CD4-positive, alpha-beta T cell (primary cell): ENCODE results near the gene GNG2. TPM values are rescaled to one million over a fixed set of nuclear protein-coding genes. Genes with fewer than 3 reads are reported as not detected.
A peak's percentile ranks its signal among the peaks of the same experiment; 100 is the strongest.

ENCODE experiments used
- ATAC-seq: fragments of 200-7000 bp; cut with Tn5 transposase; one replicate; pipeline ENCODE4 v1.10.0; 2022; ENCODE audit warnings: mild to moderate bottlenecking; ENCODE audit not compliant: poor library complexity
- CTCF ChIA-PET: fragments of 350-600 bp; sonication (Branson Sonifier 250); formaldehyde crosslinking; loops from one replicate; lab custom pipeline; 2021; ENCODE audit warnings: antibody characterized with exemption, inconsistent platforms; lab: Charles Lee
- POLR2A ChIA-PET: fragments of 350-600 bp; sonication (Branson Sonifier 250); formaldehyde crosslinking; loops from one replicate; lab custom pipeline; 2021; ENCODE audit warnings: antibody characterized with exemption, inconsistent platforms; lab: Charles Lee
- DNase-seq, 14 experiments: peaks; one replicate each; pipeline ENCODE4 v3.0.0-alpha.2; 2013 to 2020; ENCODE audit warnings: mixed read lengths in 2 of 14
- H3K27ac ChIP-seq, 2 donors: one replicate each; pipeline versions ENCODE4 v1.5.1 to v1.7.0; 2013; ENCODE audit warnings: low read length in 2 of 2, low read depth in 1 of 2, mild to moderate bottlenecking in 1 of 2
- H3K27me3 ChIP-seq, 2 experiments: 1 replicate in 1 of 2; 2 replicates in 1 of 2; pipeline versions ENCODE4 v1.6.1 to v1.7.0; 2013; ENCODE audit warnings: low read length in 2 of 2, control low read depth in 1 of 2, mild to moderate bottlenecking in 1 of 2, moderate library complexity in 1 of 2; ENCODE audit not compliant: insufficient read depth in 2 of 2, control insufficient read depth in 1 of 2
- H3K36me3 ChIP-seq: one replicate; pipeline ENCODE4 v1.6.1; 2013; ENCODE audit warnings: low read length, control low read depth; ENCODE audit not compliant: insufficient read depth
- H3K4me1 ChIP-seq: one replicate; pipeline ENCODE4 v1.6.1; 2013; ENCODE audit warnings: low read length, control low read depth; ENCODE audit not compliant: insufficient read depth
- H3K4me3 ChIP-seq: one replicate; pipeline ENCODE4 v1.5.1; 2013; ENCODE audit warnings: mild to moderate bottlenecking, low read length, moderate library complexity
- H3K9me3 ChIP-seq, 2 experiments: 1 replicate in 1 of 2; 2 replicates in 1 of 2; pipeline versions ENCODE4 v1.6.1 to v1.7.0; 2013; ENCODE audit warnings: low read length in 2 of 2, mild to moderate bottlenecking in 2 of 2, control low read depth in 1 of 2, moderate library complexity in 1 of 2; ENCODE audit not compliant: control insufficient read depth in 1 of 2, insufficient read depth in 1 of 2
- H3K27ac Mint-ChIP-seq: one replicate; pipeline ENCODE4 v1.8.0; 2020; ENCODE audit warnings: mixed read lengths
- H3K27me3 Mint-ChIP-seq: one replicate; pipeline ENCODE4 v1.8.0; 2021; ENCODE audit warnings: mixed read lengths
- H3K36me3 Mint-ChIP-seq: one replicate; pipeline ENCODE4 v1.8.0; 2021; ENCODE audit warnings: low read depth, mixed read lengths
- H3K4me1 Mint-ChIP-seq: one replicate; pipeline ENCODE4 v1.8.0; 2021; ENCODE audit warnings: low read depth, mixed read lengths
- H3K4me3 Mint-ChIP-seq: one replicate; pipeline ENCODE4 v1.8.0; 2020; ENCODE audit warnings: mild to moderate bottlenecking, mixed read lengths
- H3K9me3 Mint-ChIP-seq: one replicate; pipeline ENCODE4 v1.8.0; 2020; ENCODE audit warnings: mixed read lengths
- intact Hi-C, 2 experiments: fragments of 100-400 bp; cut with DNase I in 1 of 2; cut with micrococcal nuclease in 1 of 2; formaldehyde crosslinking; loops; one replicate each; pipeline versions ENCODE4 v1.15.1 to v1.9.0; 2023 to 2025; cut with DNase I, micrococcal nuclease
- total RNA-seq, 174 experiments: library from RNA in 2 of 174; stranded (reverse) in 2 of 174; gene quantifications; one replicate each; pipeline ENCODE4 v1.2.3 and lab custom pipeline; 2021 to 2026
- TF ChIP-seq, protein P1 (sequence below): fragments of 200-600 bp; IDR thresholded peaks from one replicate; pipeline ENCODE4 v1.8.0; 2022; ENCODE audit warnings: antibody characterized with exemption, mild to moderate bottlenecking

Gene GNG2
- total RNA-seq, 2 experiments from 2014 or later = 138 to 139 TPM

GRCh38 chr14:51939226-51939625 lies 78.8 kb downstream of the GNG2 start:
- Mint-ChIP-seq H3K27me3 (no peaks in the 10 kb centered on the region), H3K4me1 (peaks cover 67% of the 10 kb centered on the region), H3K9me3 (peaks cover 2% of the 10 kb centered on the region), H3K36me3 (peaks cover 65% of the 10 kb centered on the region), H3K4me3 (no peak overlapping the region), H3K27ac (peak overlapping the region; percentile 50)
- ChIA-PET POLR2A (interaction anchor here (0.9 kb wide), 1 partner anchor 79 kb away, joined by 3 read pairs; the partner anchor contains the start of gene GNG2), CTCF (interaction anchor here (0.9 kb wide), 1 partner anchor 15 kb away, joined by 3 read pairs; no protein-coding TSS in a partner anchor)
- TF ChIP-seq, protein P1, sequence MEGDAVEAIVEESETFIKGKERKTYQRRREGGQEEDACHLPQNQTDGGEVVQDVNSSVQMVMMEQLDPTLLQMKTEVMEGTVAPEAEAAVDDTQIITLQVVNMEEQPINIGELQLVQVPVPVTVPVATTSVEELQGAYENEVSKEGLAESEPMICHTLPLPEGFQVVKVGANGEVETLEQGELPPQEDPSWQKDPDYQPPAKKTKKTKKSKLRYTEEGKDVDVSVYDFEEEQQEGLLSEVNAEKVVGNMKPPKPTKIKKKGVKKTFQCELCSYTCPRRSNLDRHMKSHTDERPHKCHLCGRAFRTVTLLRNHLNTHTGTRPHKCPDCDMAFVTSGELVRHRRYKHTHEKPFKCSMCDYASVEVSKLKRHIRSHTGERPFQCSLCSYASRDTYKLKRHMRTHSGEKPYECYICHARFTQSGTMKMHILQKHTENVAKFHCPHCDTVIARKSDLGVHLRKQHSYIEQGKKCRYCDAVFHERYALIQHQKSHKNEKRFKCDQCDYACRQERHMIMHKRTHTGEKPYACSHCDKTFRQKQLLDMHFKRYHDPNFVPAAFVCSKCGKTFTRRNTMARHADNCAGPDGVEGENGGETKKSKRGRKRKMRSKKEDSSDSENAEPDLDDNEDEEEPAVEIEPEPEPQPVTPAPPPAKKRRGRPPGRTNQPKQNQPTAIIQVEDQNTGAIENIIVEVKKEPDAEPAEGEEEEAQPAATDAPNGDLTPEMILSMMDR = no peak
- H3K36me3 ChIP-seq = peaks cover 25% of the 10 kb centered on the region
- H3K27ac ChIP-seq = no peak overlapping the region
- ATAC-seq (no peak), DNase-seq (no peak)
- H3K4me3 ChIP-seq = no peak overlapping the region
- intact Hi-C loops = no loop called here
- no peaks in the 10 kb centered on the region for H3K4me1 ChIP-seq
- no peaks in the 10 kb centered on the region for H3K9me3 ChIP-seq
- H3K27me3 ChIP-seq = no peaks in the 10 kb centered on the region

GRCh38 chr14:51939755-51940301 lies 79.4 kb downstream of the GNG2 start:
- no peak for ATAC-seq
- peaks cover 66% of the 10 kb centered on the region for H3K36me3 Mint-ChIP-seq
- no peaks in the 10 kb centered on the region for H3K27me3 Mint-ChIP-seq
- DNase-seq = no peak
- CTCF ChIA-PET = interaction anchor here (0.9 kb wide), 1 partner anchor 16 kb away, joined by 3 read pairs; no protein-coding TSS in a partner anchor
- H3K27ac ChIP-seq = no peak overlapping the region
- peaks cover 28% of the 10 kb centered on the region for H3K36me3 ChIP-seq
- POLR2A ChIA-PET = no interaction called here
- H3K4me1 Mint-ChIP-seq = peaks cover 62% of the 10 kb centered on the region
- no peak overlapping the region for H3K4me3 ChIP-seq
- TF ChIP-seq, protein P1 = no peak
- peaks cover 3% of the 10 kb centered on the region for H3K9me3 Mint-ChIP-seq
- intact Hi-C loops = no loop called here
- no peaks in the 10 kb centered on the region for H3K4me1 ChIP-seq
- no peak overlapping the region for H3K4me3 Mint-ChIP-seq
- no peaks in the 10 kb centered on the region for H3K27me3 ChIP-seq
- H3K9me3 ChIP-seq = no peaks in the 10 kb centered on the region
- peak overlapping the region; percentile 50 for H3K27ac Mint-ChIP-seq

DNA sequence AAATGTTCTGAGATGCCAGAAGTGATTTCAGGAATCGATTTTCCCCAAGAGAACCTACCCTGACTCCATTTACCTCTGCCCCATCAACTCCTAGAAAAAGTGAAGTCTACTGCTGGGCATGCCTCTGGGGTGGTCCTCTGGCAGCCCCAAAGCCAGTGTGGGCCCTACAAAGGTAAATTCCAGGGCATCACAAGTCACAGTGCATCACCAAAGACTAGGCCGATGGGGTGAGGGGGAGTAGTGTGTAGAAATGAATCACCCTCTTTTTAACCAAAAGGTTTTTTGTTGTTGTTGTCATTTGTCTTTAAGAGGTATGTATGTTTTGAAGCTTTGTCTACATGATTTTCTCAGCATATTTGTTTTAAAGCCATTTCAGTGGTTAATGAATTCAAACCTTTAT lies 82.6 kb downstream of the GNG2 start:
- Histone ChIP-seq H3K36me3 (peaks cover 33% of the 10 kb centered on the region), H3K27me3 (no peaks in the 10 kb centered on the region), H3K9me3 (no peaks in the 10 kb centered on the region), H3K4me3 (no peak overlapping the region), H3K4me1 (no peaks in the 10 kb centered on the region), H3K27ac (no peak overlapping the region)
- Mint-ChIP-seq H3K9me3 (peaks cover 8% of the 10 kb centered on the region), H3K27ac (peak overlapping the region; percentile 54), H3K4me1 (peaks cover 57% of the 10 kb centered on the region), H3K36me3 (peaks cover 88% of the 10 kb centered on the region), H3K27me3 (no peaks in the 10 kb centered on the region), H3K4me3 (no peak overlapping the region)
- ChIA-PET POLR2A (interaction anchor here (0.6 kb wide), 1 partner anchor 87 kb away, joined by 3 read pairs; no protein-coding TSS in a partner anchor), CTCF (no interaction called here)
- intact Hi-C loops = no loop called here
- DNase-seq (no peak), ATAC-seq (no peak)
- TF ChIP-seq, protein P1 = no peak
